Panc1 (cell line): ENCODE data around the gene UGGT2. TPM values are rescaled to one million over a fixed set of nuclear protein-coding genes. Genes with fewer than 3 reads are reported as not detected.

Experiments used
- ATAC-seq: fragments of 200-7000 bp; cut with Tn5 transposase; 2 replicates; pipeline ENCODE4 v1.9.1; 2020; ENCODE audit warnings: mild to moderate bottlenecking, moderate library complexity
- BruUV-seq: library from RNA; stranded (reverse); fragments of 400-500 nt; replicated peaks from 2 replicates; lab custom pipeline; 2021; lab: Mats Ljungman, UMichigan
- CTCF ChIA-PET: fragments of 300-600 bp; sonication (Branson Sonifier 250); formaldehyde crosslinking; loops from one replicate; lab custom pipeline; 2022; ENCODE audit warnings: antibody characterized with exemption; lab: Charles Lee
- POLR2A ChIA-PET: fragments of 300-600 bp; sonication (Branson Sonifier 250); formaldehyde crosslinking; loops from one replicate; lab custom pipeline; 2022; ENCODE audit warnings: antibody characterized with exemption; lab: Charles Lee
- DNase-seq: peaks from one replicate; pipeline ENCODE4 v3.0.0-alpha.2; 2010; ENCODE audit warnings: low read depth, low spot score
- H3K27ac ChIP-seq: 2 replicates; pipeline ENCODE4 v1.5.1; 2011; ENCODE audit warnings: mild to moderate bottlenecking, low read length, inconsistent platforms
- H3K27me3 ChIP-seq: fragments of 200-500 bp; sonication (Bioruptor generic); 2 replicates; pipeline ENCODE4 v1.6.0; 2014; ENCODE audit warnings: low read length, inconsistent platforms; ENCODE audit not compliant: control insufficient read depth, insufficient read depth
- H3K36me3 ChIP-seq: fragments of 200-500 bp; sonication (Bioruptor generic); 2 replicates; pipeline ENCODE4 v1.5.1; 2014; ENCODE audit warnings: inconsistent platforms, mild to moderate bottlenecking, low read length, moderate library complexity; ENCODE audit not compliant: control insufficient read depth, insufficient read depth
- H3K4me1 ChIP-seq: 2 replicates; pipeline ENCODE4 v1.5.1; 2011; ENCODE audit warnings: inconsistent platforms, mild to moderate bottlenecking, low read length, moderate library complexity; ENCODE audit not compliant: control insufficient read depth, insufficient read depth
- H3K4me3 ChIP-seq, 2 experiments: 2 replicates each; pipeline ENCODE4 v1.5.1; 2011 to 2012; ENCODE audit warnings: low read depth in 2 of 2, low read length in 2 of 2, mild to moderate bottlenecking in 2 of 2, inconsistent platforms in 1 of 2, moderate library complexity in 1 of 2
- H3K9me3 ChIP-seq: fragments of 200-500 bp; sonication (Bioruptor generic); 2 replicates; pipeline ENCODE4 v1.5.1; 2014; ENCODE audit warnings: low read depth, mild to moderate bottlenecking, inconsistent platforms, low read length, moderate library complexity; ENCODE audit not compliant: control insufficient read depth, insufficient read depth
- POLR2AphosphoS5 ChIP-seq: IDR thresholded peaks from 2 replicates; pipeline ENCODE4 v1.6.1; 2012; ENCODE audit warnings: mild to moderate bottlenecking, low read depth, low read length, moderate library complexity
- SIN3A ChIP-seq: IDR thresholded peaks from 2 replicates; pipeline ENCODE4 v1.6.1; 2012; ENCODE audit warnings: low read depth, mild to moderate bottlenecking, low read length, moderate library complexity, borderline replicate concordance; ENCODE audit not compliant: insufficient read depth
- TCF7L2 ChIP-seq: IDR thresholded peaks from 2 replicates; pipeline ENCODE4 v1.6.1; 2011; ENCODE audit warnings: mild to moderate bottlenecking, low read depth, low read length, inconsistent platforms
- in situ Hi-C: cut with HindIII; loops from 2 replicates; pipeline ENCODE4 v1.10.0; 2016; ENCODE audit warnings: low sequenced_read_pairs, low pct_unique_long_range_greater_than_20kb
- intact Hi-C: fragments of 100-400 bp; cut with micrococcal nuclease; formaldehyde crosslinking; loops from one replicate; pipeline ENCODE4 v1.10.0; 2022; ENCODE audit not compliant: unreplicated experiment
- total RNA-seq: library from RNA; stranded (reverse); gene quantifications from one replicate; pipeline ENCODE4 v1.2.1, GENCODE V29; 2021; ENCODE audit not compliant: unreplicated experiment
- TF ChIP-seq, protein P1 (sequence below), 2 experiments: IDR thresholded peaks; 2 replicates each; pipeline ENCODE4 v1.6.1; 2011 to 2012; ENCODE audit warnings: low read depth in 2 of 2, control low read depth in 1 of 2, low read length in 1 of 2, mild to moderate bottlenecking in 1 of 2, moderate library complexity in 1 of 2; ENCODE audit not compliant: insufficient read depth in 1 of 2
- TF ChIP-seq, protein P2 (sequence below): fragments of 450-650 bp; IDR thresholded peaks from 2 replicates; pipeline ENCODE4 v1.5.1; 2017; ENCODE audit warnings: mild to moderate bottlenecking

The UGGT2 gene
- total RNA-seq, 1 experiment from 2014 or later = 22.9 TPM

DNA sequence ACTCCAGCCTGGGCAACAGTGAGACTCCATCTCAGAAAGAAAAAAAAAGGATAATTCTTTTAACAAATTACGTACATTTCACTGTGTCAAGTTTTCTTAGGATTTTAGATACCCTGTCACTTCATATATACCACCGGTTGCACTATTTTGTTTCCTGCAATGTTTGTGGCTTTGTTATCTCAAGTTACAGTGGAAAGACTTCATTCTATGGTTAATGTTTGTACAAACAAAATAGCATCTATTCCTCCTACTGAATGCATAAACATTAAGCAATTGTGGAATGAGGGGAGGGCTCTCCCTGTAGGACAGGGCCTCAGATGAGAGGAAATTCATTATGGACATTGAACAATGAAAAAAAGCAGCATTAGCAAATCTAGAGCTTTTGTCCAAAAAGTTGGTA is 256.2 kb downstream of the UGGT2 start:
- no TSS peak for BruUV-seq
- TF ChIP-seq, protein P1, sequence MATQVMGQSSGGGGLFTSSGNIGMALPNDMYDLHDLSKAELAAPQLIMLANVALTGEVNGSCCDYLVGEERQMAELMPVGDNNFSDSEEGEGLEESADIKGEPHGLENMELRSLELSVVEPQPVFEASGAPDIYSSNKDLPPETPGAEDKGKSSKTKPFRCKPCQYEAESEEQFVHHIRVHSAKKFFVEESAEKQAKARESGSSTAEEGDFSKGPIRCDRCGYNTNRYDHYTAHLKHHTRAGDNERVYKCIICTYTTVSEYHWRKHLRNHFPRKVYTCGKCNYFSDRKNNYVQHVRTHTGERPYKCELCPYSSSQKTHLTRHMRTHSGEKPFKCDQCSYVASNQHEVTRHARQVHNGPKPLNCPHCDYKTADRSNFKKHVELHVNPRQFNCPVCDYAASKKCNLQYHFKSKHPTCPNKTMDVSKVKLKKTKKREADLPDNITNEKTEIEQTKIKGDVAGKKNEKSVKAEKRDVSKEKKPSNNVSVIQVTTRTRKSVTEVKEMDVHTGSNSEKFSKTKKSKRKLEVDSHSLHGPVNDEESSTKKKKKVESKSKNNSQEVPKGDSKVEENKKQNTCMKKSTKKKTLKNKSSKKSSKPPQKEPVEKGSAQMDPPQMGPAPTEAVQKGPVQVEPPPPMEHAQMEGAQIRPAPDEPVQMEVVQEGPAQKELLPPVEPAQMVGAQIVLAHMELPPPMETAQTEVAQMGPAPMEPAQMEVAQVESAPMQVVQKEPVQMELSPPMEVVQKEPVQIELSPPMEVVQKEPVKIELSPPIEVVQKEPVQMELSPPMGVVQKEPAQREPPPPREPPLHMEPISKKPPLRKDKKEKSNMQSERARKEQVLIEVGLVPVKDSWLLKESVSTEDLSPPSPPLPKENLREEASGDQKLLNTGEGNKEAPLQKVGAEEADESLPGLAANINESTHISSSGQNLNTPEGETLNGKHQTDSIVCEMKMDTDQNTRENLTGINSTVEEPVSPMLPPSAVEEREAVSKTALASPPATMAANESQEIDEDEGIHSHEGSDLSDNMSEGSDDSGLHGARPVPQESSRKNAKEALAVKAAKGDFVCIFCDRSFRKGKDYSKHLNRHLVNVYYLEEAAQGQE (IDR thresholded peaks at IDR 0.05; ENCODE audit: insufficient read depth in 1 of 2, low read depth in 2 of 2, low read length in 1 of 2) = no peak
- TF ChIP-seq SIN3A (no peak), TCF7L2 (no peak), POLR2AphosphoS5 (no peak)
- Histone ChIP-seq H3K27ac (no peak overlapping the region), H3K9me3 (no peaks in the 10 kb centered on the region), H3K36me3 (no peaks in the 10 kb centered on the region), H3K27me3 (no peaks in the 10 kb centered on the region), H3K4me3 (no peak overlapping the region), H3K4me1 (no peaks in the 10 kb centered on the region)
- DNase-seq (no peak), ATAC-seq (no peak)
- in situ Hi-C loops (no loop called here), intact Hi-C loops (no loop called here)
- ChIA-PET CTCF (interaction anchor here (0.6 kb wide), 1 partner anchor 9 kb away, joined by 3 read pairs; no protein-coding TSS in a partner anchor), POLR2A (no interaction called here)

DNA sequence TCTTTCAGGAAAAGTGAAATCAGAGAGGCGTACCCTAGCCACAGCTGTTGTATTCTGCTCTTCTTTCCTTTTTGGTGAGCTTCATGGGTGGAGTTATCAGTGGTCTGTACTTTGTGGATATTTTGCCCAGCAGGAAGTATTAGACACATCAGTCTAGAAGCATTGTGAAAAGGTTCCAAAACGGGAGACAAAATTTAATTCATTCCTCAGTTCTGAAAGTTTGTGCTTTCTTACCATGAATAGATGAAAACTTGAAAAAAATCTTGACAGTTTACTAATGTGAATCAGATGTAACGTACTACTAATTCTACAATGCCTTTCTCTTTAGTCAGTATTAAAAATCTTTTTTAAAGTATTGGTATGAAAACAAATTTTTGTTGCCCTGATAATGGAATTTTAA is 259.4 kb downstream of the UGGT2 start:
- in situ Hi-C loops (no loop called here), intact Hi-C loops (no loop called here)
- H3K4me1 ChIP-seq = no peaks in the 10 kb centered on the region
- no peaks in the 10 kb centered on the region for H3K9me3 ChIP-seq
- H3K4me3 ChIP-seq = no peak overlapping the region
- BruUV-seq = no TSS peak
- CTCF ChIA-PET = no interaction called here
- no peak for TF ChIP-seq SIN3A
- no peak for TF ChIP-seq TCF7L2
- TF ChIP-seq, protein P2, sequence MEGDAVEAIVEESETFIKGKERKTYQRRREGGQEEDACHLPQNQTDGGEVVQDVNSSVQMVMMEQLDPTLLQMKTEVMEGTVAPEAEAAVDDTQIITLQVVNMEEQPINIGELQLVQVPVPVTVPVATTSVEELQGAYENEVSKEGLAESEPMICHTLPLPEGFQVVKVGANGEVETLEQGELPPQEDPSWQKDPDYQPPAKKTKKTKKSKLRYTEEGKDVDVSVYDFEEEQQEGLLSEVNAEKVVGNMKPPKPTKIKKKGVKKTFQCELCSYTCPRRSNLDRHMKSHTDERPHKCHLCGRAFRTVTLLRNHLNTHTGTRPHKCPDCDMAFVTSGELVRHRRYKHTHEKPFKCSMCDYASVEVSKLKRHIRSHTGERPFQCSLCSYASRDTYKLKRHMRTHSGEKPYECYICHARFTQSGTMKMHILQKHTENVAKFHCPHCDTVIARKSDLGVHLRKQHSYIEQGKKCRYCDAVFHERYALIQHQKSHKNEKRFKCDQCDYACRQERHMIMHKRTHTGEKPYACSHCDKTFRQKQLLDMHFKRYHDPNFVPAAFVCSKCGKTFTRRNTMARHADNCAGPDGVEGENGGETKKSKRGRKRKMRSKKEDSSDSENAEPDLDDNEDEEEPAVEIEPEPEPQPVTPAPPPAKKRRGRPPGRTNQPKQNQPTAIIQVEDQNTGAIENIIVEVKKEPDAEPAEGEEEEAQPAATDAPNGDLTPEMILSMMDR = no peak
- TF ChIP-seq, protein P1 (IDR thresholded peaks at IDR 0.05; ENCODE audit: insufficient read depth in 1 of 2, low read depth in 2 of 2, low read length in 1 of 2) = no peak
- TF ChIP-seq POLR2AphosphoS5 = no peak
- H3K36me3 ChIP-seq = no peaks in the 10 kb centered on the region
- H3K27ac ChIP-seq = no peak overlapping the region
- H3K27me3 ChIP-seq = no peaks in the 10 kb centered on the region
- POLR2A ChIA-PET = no interaction called here
- ATAC-seq = no peak
- no peak for DNase-seq
